Ramos (cell line): Measurements from ENCODE around the gene RIOK1.
"Not testable (repeated sequence)": the region's sequence is repeated elsewhere in the genome, so short reads cannot be mapped to it uniquely, and the experiment has no call there.

ENCODE experiments used
- in situ Hi-C: fragments of 300-500 bp; cut with MboI; formaldehyde crosslinking; loops from one replicate; pipeline ENCODE4 v1.14.3; 2022; ENCODE audit warnings: low sequenced_read_pairs; ENCODE audit not compliant: unreplicated experiment

RIOK1 gene

DNA sequence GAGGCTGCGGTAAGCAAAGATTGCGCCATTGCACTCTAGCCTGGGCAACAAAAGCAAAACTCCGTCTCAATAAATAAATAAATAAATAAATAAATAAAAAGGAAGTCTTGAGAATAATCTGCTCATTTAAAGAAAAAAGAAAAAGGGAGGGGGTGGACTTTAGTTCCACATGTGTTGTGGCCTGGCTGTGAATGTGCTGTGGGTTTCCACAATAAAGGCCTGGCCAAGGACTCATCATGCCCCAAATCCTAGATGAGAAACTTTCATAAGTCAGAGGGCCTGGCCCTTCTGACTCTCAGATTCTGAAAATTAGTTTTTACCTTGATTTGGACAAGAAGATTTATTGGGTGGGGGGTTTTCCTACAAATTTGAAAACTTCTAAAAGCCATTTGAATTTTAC, 48.4 kb downstream of the RIOK1 start:
- in situ Hi-C loops = no loop called here

DNA sequence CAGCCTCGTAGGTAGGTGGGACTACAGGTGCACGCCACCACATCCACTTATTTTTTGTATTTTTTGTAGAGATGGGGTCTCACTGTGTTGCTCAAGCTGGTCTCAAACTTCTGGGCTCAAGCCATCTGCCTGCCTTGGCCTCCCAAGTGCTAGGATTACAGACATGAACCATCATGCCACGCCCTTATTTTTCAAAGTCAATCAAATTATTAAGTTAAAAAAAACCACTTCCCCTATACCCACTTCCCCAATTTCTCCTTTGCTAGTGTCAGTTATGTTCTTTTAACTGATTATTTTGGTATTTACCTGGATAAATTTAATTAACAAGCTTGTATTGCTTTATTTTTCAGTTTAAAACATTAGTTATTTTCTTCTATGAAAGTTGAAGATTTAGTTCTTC, 49.6 kb downstream of the RIOK1 start:
- in situ Hi-C loops = no loop called here

DNA sequence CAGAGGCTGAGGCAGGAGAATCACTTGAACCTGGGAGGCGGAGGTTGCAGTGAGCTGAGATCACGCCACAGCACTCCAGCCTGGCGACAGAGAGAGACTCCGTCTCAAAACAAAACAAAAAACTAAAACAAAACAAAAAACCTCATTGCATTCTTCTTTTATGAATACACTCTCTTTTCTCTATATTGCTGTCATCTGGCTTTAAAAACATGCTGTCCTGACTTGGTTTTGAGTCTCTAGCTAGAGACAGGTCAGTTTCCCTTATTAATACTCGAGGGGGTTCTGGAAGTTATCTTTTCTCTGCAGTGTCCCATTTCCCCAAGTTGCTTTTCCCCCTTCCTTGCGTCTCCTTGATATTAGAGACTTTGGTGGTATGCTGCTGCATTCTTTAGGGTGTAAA, 50.9 kb downstream of the RIOK1 start:
- in situ Hi-C loops = no loop called here

DNA sequence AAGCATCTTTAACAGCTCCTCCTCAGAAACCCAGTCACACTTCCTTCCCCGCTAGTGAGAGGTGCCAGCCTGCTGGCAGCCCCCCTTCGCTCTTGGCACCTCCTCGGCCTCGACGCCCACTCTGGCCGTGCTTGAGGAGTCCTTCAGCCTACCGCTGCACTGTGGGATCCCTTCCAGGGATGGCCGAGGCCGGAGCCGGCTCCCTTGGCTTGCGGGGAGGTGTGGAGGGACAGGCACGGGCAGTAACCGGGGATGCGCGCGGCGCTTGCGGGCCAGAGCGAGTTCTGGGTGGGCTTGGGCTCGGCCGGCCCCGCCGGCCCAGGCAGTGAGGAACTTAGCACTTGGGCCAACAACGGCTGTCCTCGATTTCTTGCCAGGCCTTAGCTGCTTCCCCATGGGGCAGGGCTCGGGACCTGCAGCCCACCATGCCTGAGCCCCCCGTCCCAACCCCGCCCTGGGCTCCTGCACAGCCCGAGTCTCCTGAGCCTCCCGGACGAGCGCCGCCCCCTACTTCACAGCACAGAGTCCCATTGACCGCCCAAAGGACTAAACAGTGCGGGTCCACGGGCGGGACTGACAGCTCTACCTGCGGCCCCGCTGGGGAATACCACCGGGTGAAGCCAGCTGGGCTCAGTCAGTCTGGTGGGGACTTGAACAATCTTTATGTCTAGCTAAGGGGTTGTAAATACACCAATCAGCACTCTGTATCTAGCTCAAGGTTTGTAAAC, 51.6 kb downstream of the RIOK1 start:
- in situ Hi-C loops = no loop called here

DNA sequence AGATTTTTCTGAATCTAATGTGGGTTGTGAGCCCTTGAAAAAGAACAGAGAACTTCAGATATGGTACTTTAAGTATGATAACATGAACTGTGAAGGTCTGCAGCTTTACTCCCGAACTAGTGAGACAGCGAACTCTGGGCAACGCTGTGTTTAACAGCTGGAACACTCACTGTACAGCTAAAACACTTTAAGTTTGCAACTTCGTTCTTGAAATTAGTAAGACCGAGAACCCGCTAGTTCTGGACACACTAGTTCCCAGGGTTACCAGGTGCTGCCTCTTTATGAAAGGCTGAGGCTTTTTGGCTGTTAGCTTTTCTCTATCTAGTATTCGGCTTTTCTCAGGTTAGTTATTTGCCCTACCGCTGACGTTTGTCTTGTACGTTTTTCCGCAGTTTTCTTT, 52.9 kb downstream of the RIOK1 start:
- in situ Hi-C loops = no loop called here

DNA sequence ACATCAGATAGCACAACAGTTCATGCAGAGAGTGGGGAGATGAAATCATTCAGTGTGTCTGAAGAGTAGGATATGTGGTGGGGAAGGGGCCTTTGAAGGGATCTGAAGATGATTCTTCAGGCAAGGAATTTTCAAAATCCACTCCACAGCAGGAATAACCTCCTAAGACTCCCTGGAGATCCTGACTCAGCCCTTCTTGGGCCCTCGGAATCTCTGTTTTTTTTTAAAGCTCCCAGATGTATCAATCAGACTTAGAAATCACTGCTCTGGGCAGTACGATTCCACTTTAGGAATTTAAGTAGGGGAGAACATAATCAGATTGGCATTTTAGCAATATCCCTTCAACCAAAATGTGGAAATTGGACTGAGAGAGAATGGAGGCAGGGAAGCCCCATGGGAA, 55.5 kb downstream of the RIOK1 start:
- in situ Hi-C loops = no loop called here

DNA sequence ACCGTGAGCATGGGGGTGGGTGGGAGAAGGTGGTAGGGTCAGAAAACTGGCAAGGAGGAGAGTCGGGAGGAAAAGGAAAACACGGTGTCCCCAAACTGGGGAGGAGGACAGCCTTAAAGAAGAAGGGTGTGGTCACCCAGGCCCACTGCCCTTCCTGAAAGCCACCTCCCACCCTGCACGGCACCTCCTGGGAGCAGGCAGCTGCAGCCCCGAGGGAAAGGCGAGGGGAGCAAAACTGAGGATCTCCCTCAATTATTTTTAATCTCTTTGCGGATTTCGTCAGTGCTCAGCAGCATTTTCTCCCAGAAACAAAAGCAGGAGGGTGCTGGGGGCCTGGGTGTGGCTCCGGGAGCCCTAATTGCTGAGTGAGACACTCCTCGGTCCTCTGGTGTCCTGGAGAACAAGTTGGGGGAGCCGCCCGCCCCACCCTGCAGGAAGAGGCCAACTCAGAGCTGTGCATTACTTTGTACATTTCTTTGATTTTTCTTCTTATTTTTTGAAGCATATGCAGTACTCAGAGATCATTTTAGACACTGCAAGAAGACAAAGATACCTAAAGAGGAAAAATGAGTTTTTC, 56.4 kb downstream of the RIOK1 start:
- in situ Hi-C loops = no loop called here

DNA sequence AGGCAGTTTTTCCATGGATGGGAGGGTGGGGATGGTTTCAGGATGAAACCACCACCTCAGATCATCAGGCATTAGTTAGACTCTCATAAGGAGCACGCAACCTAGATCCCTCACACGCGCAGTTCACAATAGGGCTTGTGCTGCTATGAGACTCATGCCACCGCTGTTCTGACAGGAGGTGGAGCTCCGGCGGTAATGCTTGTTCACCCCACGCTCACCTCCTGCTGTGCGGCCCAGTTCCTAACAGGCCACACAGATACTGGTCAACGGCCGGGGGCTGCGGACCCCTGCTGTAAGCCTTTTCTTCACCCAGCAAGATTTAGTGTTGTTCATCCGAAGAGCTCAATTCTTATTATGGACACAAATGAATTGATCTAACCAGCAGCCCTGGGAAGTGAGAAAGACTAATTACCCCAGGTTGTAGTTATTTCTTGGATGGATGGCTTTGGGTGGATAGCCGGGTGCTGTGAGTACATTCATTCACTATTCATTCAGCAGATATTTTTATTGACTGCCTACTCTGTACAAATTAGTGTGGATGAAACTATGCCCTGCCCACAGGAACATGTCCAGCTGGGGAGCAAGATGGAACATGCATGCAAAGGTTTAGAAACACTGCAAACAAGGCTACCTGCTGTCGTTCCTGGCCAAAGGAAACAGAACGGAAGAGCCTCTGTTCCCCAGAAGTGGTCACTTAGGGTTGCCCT, 57.2 kb downstream of the RIOK1 start:
- in situ Hi-C loops = no loop called here

DNA sequence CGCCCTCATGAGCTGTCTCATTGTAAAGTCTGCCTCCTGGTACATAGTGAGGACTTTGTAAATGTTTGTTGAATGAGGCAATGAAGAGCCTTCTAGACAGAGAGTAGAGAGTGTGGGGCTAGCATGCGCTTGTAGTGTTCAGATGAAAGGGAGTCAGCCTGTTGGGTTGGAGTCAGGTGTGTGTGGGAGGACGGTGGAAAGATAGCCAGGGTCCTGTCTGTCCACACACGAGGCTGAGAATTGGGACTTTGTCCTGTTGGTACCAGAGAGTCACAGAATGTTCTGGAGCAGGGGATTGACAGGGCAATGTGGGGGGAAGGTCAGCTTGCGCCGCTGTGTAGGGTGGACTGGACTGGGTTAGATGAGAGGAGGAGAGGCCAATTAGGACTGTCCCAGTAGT, 58.6 kb downstream of the RIOK1 start:
- in situ Hi-C loops = no loop called here

DNA sequence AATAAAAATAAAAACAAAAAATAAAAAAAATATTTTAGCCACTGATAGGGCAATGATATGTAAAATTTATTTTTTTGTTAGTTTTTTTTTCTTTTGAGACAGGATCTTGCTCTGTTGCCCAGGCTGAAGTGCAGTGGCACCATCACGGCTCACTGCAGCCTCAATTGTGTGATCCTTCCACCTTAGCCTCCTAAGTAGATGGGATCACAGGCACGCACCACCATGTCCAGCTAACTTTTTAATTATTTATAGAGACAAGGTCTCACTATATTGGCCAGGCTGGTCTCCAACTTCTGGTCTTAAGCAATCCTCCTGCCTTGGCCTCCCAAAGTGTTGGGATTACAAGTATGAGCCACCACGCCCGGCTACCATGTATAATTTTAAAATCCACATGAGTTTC, 59.4 kb downstream of the RIOK1 start:
- in situ Hi-C loops = no loop called here

DNA sequence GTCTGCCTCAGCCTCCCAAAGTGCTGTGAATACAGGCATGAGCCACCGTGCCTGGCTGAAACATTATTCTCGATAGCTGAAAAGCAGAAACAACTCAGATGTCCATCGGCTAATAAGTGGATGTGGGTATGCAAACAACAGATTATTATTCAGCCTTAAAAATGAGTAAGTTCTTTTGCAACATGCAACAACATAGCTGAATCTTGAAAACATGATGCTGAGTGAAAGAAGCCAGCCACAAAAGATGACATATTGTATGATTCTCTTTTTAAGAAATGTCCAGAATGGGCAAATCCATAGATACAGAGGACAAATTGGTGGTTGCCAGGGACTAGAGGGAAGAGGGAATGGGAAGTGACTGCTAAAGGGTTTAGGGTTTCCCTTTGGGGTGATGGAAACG, 61.7 kb downstream of the RIOK1 start:
- in situ Hi-C loops = no loop called here

DNA sequence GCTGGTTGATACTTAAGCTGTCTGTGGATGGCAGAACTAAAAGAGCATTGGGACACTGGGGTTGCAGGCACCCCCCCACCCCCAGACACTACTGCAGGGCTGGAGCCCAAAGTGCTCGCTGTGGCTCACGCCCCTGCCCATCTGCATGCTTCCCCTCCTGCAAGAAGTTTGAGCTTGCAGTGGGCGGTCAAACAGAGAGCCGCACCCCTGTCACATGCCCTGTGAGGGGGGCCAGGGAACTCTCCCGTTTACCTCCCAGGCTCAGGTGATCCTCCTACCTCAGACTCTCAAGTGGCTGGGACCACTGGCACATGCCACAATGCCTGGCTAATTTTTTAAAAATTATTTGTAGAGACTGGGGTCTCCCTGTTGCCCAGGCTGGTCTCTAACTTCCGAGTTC, 63.3 kb downstream of the RIOK1 start:
- in situ Hi-C loops = no loop called here

DNA sequence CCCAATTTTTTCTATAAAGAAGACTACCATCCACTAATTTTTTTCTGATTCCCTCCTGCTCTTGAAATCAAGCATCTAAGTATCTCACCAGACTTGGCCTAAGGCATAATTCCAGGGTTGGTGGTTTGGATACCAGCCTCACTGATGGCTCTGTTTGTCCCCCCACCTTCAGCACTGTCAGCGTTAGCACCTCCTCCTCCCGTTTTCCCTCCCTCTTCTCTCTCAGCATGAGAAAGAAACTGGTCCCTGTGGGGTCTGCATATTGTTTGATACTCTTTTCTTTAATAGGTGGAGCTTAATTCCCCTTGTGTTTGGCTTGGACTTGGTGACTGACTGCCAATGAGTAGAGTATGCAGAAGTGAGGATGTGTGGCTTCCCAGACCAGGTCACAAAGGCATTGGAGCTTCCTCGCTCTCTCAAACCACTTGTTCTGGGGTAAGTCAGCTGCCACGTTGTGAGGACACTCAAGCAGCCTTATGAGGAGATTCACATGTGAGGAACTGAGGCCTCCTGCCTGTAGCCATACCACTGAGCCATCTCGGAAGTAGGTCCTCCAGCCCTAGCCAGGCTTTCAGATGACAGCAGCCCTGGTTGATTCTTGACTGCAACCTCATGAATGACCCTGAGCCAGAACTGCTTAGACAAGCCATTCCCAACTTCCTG, 65.2 kb downstream of the RIOK1 start:
- in situ Hi-C loops = no loop called here

DNA sequence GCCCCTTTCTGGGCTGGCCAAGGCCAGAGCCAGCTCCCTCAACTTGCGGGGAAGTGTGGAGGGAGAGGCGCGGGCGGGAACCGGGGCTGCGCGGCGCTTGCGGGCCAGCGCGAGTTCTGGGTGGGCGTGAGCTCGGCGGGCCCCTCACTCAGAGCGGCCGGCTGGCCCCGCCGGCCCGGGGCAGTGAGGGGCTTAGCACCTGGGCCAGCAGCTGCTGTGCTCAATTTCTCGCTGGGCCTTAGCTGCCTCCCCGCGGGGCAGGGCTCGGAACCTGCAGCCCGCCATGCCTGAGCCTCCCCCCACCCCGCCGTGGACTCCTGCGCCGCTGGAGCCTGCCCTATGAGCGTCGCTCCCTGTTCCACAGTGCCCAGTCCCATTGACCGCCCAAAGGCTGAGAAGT, 66.7 kb downstream of the RIOK1 start:
- in situ Hi-C loops = not testable (repeated sequence)

DNA sequence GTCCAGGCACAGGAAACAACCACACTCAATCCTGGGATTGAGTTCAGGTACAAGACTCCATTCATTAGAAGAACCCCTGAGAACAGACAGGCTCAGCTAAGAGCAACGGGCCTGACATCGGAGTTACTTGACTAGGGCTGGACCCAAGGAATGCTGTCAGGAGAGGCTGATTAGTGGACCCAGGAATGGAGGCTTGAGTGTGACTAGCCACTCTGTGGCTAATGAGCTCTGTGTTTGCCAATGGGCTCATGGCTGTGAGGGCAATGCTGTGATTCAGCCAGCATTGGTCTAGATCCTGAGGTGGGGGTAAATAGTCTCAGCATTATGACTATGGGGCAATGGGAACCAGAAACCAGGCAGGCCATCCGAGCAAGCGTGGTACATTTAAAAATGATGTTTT, 71.8 kb downstream of the RIOK1 start:
- in situ Hi-C loops = no loop called here

DNA sequence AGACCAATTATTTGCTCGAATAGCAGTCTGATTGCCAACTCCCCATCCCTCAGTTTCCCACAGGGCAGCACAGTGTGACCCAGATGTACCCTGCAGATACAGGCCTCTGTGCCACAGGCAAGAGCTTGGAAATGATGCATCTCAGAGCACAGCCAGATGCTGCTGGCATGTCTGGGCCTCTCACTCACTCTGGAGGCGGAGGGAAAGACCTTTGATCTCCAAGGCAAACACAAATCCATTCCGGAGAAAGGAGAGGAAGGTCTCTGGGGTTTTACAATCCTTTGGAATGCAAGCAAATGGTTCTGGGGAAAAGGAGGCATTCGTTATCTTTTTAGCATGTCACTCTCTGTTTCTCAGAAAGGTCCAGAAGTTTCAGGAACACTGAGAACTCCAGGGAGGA, 74.2 kb downstream of the RIOK1 start:
- in situ Hi-C loops = no loop called here

DNA sequence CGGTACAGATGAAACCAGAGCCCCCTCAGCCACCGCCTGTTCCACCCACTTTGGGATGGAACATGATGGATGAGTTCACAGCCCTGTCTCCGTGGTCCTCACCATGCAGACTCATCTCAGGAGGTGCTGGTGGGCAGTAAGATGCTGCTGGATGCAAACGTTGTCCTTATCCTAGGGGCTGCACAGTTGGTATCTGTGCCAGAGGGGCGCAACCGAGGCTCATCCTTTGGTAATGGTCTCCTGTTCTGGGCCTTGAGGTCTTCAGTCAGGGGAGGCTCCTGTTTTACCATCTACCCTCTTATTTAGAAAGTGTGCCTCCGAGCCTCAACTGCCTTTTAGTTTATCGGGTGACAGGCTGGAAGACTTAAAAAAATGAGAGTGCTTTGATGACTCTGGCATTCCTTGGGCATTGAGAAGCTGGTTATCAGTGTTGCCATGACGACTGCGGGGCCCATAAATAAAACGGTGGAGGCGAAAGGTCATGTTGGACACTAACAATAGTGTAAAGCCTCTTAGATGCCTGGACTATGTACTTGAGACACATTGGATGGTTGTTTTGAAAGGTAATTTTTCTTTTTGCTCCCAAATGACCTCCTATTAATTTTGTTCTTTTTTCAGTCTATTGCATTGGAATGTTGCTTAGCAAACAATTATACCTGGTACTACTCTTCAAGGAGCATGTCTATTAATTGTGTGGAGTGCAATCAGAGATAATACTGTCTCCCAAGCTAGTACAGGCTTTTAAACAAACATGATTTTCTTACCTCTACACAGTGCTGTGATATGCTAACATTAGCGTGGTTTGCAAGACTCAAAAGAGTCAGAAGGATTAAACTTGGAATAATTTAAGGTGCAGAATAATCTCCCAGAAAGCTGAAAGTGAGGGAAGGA, 77.6 kb downstream of the RIOK1 start:
- in situ Hi-C loops = no loop called here
